Inflammatory macrophage (primary cell): ENCODE data around the gene CD59.
"Not testable (repeated sequence)": the region's sequence is repeated elsewhere in the genome, so short reads cannot be mapped to it uniquely, and the experiment has no call there.

ENCODE experiments used
- DNase-seq, 2 donors: peaks; one replicate each; pipeline ENCODE4 v3.0.0-alpha.2; 2020 to 2022

Gene CD59

GRCh38 chr11:33692541-33692940 is 43.7 kb downstream of the CD59 start:
- no peak for DNase-seq

GRCh38 chr11:33692013-33692504 is 44.2 kb downstream of the CD59 start:
- peak in 1 of 2 donors; percentile 7 for DNase-seq

DNA sequence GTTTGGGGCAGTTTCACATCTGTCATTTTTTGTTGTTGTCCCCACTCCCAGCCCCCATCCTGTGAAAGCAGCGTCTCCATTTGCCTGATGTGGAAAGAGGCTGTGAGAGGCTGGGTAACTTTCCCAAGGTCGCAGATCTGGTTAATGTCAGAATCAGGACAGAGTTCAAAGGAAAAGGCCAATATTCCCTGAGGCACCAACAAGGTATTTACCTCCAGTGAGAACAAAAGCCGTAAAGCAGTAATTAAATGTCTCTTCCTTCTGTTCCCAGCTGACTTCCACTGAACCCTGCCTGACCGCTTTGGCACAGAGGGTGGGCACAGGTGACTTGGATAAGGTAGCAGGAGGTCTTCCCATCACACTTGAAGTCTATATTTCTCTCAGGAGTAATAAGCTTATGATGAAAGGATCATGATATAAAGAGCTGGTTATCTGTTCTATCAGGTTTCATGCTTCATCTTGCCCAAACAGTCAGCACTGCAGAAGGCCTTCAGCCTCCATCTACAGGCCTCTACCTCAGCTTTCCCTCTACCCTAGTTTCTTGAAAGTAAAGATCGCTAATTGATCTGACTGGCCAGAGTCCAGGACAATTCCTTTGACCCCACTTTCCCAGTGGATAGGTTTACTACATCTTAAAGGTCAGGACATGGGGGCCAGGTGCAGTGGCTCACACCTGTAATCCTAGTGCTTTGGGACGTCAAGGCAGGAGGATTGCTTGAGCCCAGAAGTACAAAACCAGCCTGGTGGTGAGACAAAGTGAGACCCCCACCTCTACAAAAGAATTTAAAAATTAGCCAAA is 45.0 kb downstream of the CD59 start:
- DNase-seq = no peak

DNA sequence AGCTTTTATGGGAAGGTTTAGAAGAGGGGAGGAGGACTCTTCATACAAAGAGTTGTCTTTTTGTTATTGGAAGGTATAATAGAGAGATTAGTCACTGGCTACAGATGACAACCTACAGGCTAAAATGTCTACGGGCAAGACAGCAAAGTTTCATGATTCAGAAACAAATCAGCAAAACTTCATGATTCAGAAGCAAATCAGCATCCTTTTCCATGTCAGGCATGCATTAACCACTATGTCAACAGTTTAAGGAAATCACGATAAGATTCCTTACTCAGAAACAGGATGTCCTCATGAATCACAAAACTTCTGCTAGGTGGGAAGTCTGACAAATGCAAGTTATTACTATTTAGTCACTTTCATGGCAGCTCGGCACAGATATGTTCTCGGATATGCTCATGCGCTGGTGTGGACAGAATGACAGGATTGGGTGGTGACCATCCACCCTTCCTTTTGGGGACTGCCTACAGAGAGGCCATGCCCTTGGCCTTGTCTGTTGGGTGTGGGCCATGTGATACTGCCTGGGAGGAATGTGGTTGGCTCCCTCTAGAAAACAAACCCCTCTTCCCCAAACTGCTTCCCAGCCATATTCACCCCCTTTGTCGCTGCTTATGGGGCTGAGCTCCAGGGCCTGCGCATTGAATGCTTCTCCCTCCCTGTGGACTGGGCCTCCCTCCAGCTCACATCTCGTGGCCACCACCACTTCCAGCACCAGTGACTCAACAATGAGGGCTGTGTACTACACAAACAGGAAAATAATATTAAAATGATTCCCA is 45.7 kb downstream of the CD59 start:
- peak; percentile 4 to 34 for DNase-seq

- no peak for DNase-seq
Measured at GRCh38 chr11:33689501-33689900, 46.7 kb downstream of the CD59 start.

DNA sequence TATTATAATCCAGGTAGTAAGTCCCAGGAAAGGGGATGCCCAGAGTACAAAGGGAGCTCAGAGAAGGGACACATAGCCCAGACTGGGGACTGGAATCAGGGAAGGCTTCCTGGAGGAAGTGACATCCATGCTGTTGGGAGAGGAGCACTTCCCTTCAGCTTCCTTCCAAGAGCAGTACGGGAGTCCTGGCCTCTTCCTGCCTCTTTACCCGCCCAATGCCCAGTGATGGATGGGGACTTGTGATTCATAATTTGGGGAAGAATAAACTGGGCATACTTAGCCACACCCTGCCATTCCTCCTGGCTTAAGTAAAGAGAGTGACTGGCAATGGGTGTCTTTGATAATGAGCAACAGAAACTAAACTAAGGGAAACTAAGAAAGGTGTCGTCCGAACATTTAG is 47.1 kb downstream of the CD59 start:
- DNase-seq = no peak

DNA sequence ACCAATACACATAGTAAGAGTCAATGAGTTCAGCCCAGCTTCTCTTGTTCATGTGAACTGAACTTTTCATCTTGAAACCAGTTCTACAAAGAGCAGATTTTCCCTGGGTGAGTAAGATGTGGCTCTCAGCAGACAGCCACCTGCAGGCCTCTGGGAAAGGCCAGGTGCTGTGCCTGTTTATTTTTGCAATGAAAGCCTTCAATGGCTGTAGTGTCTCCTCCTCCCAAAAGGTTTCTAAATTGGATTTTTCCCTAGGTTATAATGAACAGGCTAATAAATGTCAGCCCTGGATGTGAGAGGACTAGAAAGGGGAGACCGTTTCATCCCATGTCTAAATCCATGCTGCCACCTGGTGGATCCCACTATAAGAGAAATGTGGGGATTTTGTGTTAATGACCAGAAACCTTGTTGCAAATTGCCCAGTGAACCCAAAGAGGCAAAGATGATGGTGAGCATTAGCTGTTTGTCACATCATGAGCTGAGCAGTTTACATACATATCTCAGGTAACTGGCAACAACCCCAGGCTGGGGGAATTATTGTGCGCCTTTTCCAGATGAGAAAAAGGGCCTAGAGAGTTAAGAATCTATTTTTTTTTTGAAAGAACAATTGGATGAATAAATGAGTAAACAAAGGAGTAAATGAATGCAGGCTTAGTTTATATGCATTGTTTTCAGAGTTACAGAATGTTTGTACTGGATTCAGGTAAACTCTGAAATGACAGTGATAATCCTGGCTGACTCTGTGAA is 48.3 kb downstream of the CD59 start:
- DNase-seq = peak; percentile 37 to 48

- DNase-seq = no peak
Measured at GRCh38 chr11:33685082-33685481, 51.1 kb downstream of the CD59 start.

DNA sequence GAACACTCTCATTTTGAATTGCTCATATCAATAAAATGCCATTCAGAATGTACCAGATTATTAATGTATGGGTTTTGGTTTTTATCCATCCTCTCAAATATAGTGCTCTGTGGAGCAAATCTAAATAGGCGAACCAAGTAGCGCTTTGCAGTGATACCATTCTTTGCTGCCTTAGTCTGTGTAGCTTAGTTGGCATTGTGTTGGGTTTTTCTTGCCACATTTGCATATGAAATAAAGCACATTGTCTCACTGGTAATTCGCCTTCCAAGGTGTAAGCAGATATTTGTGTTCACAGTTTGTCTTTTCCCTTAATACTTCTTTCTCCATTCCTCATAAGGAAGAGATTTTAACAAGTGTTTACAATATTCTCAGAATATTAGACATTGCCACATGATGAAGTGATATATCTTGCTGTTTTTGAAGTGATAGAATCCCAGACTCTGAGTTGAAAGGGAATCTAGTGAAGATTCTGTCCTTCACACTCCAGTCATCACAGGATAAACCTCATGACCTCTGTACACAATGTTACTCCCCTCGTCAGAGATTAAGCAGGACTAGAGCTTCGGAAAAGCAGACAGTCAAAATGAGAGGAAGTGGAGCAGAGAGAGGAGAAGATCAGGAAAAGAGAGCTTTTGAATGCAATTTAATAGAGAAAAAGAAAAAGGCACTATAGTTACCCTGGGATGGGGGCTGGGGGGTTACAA is 52.1 kb downstream of the CD59 start:
- DNase-seq = no peak

DNA sequence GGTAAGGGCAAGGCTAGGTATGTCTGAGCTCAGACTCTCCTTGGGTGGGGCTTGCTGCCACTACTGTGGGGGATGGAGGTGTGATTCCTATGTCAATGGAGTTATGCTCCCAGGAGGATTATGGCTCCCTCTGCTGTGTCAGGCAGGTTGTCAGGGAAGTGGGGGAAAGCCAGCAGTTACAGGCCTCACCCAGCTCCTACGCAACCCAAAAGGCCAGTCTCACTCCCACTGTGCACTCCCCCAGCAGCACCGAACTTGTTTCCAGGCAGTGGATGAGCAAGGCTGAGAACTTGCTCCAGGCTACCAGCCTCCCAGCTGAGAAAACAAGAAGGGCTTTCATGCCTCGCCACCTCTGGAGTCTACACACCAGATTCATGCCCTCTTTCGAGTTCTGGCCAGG is 53.8 kb downstream of the CD59 start:
- no peak for DNase-seq

DNA sequence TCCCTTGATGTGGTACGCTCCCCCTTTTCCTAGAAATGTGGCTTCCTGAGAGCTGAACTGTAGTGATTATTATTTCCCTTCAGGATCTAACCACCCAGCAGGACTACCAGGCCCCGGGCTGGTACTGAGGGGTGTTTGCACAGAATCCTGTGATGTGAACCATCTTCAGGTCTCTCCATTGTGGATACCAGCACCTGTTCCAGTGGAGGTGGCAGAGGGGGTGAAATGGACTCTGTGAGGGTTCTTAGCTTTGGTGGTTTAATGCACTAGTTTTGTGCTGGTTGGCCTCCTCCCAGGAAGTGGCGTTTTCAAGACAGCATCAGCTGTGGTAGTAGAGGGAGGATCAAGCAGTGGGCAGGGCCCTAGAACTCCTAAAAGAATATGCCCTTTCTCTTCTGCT is 54.2 kb downstream of the CD59 start:
- DNase-seq = no peak

DNA sequence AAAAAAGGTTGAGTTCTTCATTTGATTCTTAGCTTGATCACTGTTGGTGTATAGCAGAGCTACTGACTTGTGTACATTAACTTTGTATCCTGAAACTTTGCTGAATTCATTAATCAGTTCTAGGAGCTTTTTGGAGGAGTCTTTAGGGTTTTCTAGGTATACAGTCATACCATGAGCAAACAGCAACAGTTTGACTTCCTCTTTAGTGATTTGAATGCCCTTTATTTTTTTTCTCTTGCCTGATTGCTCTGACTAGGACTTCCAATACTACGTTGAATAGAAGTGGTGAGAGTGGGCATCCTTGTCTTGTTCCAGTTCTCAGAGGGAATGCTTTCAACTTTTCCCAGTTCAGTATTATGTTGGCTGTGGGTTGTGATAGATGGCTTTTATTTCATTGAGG is 57.6 kb downstream of the CD59 start:
- not testable (repeated sequence) for DNase-seq

DNA sequence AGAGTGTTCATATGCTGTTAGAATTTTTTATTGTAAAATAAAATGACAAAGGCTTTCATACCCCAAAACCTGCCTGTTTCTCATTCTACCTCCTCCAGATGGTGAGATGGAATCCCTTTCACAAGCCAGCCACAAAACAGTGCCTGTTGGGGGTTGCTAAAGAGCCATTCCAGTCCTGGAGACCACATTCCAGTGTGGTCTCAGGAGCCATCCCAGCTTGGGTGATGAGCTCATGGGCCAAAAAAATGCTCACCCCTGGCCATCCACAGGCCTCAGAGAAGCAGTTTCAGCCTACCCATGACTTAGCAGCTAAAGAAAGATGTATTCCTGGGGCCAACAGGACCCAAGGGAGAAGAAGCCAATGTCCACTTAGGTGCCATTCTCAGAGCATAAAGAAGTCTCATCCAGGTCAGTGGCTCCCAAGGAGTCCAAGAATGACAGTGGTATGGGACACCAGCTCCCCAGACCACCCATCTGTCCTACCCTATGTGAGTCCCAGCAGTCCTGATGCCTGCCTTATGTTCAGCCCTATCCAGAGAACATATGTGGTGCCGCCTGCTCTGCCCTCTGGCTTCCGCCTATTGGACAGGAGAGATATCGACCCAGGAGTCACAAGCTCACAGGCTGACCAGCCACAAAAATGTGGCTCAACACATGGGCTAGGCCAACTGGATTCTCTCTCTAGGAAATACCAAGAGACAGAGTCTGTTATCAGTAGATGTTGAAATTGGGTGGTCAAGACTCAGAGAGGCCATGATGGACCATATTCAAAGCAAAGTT is 62.0 kb downstream of the CD59 start:
- DNase-seq = no peak

DNA sequence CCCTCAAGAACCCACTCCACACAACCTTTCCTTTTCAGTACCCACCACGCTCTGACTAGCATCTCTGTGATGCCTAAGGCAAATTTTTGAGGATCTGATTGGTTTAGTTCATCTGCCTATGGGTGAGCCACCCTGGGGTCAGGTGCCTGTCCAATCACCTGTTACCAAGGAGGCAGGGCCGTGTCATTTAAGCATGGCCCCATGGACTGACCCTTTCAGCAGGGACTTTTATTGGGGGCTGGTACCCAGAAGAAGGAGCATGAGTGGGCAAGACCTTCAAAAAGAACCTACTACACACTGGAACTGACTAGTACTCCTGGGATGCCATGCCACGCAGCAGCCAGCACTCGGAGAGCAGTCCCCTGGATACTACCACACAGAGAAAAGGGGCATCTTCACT is 64.0 kb downstream of the CD59 start:
- no peak for DNase-seq

- no peak for DNase-seq
Measured at GRCh38 chr11:33670250-33671011, 65.8 kb downstream of the CD59 start.

GRCh38 chr11:33669598-33670249 is 66.5 kb downstream of the CD59 start:
- DNase-seq = no peak

DNA sequence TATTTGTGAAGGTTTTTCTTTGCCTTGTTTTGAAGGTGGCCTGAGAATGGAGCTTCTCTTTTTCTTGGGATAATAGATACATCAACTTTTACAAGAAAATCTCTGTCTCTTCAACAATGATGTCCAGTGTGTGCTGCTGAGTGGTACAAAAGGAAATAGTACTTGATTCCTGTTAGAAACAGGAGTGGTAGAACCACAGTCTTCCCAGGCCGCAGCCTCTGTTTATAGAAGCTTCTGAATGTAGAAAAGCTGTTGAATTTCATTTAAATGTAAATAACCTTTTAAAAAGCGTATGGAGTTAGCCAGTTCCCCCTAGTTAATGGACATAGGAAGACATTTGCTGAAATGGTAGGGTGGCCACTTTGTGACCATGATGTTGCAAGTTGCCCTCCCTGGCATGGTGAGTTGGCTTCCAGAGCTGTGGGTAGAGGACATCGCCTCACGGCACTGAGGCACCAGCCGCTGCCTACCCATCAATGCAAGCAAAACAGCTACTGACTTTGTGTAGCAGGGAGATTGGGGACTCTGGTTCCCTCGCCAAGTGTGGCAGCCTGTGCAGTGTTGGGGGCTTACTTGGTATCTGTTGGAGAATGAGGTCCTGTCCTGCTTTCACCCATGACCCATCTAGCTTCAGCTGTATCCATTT is 67.1 kb downstream of the CD59 start:
- no peak for DNase-seq

DNA sequence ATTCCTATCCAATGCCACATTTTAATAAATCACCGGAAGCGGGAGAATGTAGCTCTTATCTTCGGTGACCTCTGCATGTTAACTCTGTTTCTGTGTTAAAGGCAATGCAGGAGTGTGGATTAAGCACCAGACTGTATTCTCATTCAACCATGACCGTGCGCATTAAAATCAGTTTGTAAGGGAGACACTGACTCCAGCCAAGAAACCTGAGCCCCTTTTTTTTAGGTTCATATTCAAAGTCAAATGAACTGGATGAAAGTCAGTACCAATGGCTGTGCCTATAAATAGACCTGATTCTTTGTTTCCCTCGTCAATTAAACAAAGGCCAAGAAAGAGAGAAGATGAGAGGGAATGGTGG is 67.8 kb downstream of the CD59 start:
- no peak for DNase-seq

GRCh38 chr11:33667819-33668467 is 68.3 kb downstream of the CD59 start:
- DNase-seq = no peak
